ENCODE data around the gene NFKBIB. TPM values are rescaled to one million over a fixed set of nuclear protein-coding genes. Genes with fewer than 3 reads are reported as not detected.

The NFKBIB gene
- 10 to 100 TPM; 56.5 to 57.9 TPM for total RNA-seq

- intact Hi-C loops (cut with micrococcal nuclease) = no loop called here
- Mint-ChIP-seq H3K4me1 (ENCODE audit: low read depth) (peaks cover 30% of the 10 kb centered on the region), H3K9me3 (no peaks in the 10 kb centered on the region), H3K4me3 (peak within 1 kb of the TSS; percentile 84), H3K36me3 (ENCODE audit: low read depth) (peaks cover 19% of the 10 kb centered on the region), H3K27me3 (no peaks in the 10 kb centered on the region), H3K27ac (peak within 1 kb of the TSS; percentile 93)
- ChIA-PET POLR2A (interaction anchor here (0.5 to 1.5 kb wide), 9 partner anchors 12 to 583 kb away, joined by 3 to 7 read pairs (median 4); partner anchors contain the start of genes CCER2, FAM98C, MRPS12 and SARS2), CTCF (interaction anchor here (0.6 to 2.2 kb wide), 8 partner anchors 11 to 497 kb away, joined by 3 to 23 read pairs (median 4); partner anchors contain the start of genes FAM98C, MRPS12 and SARS2)
- no peak for TF ChIP-seq CTCF (IDR thresholded peaks at IDR 0.05)
- DNase-seq = peak; percentile 100
- peak; percentile 93 for ATAC-seq
Observed at GRCh38 chr19:38899447-38900201, at the start of gene NFKBIB, which contains the start of gene SIRT2. TSS of gene NFKBIB (plus strand) at chr19:38899969. CDS start at chr19:38900033, 64 bp downstream. TSS of gene SIRT2 (minus strand) at chr19:38899618. CDS start at chr19:38899521, 97 bp downstream.

- ChIA-PET POLR2A (interaction anchor here (0.7 to 7.2 kb wide), 7 partner anchors 8 to 231 kb away, joined by 3 to 152 read pairs (median 6); partner anchors contain the start of genes ECH1, EIF3K and RINL), CTCF (interaction anchor here (1.1 to 4.4 kb wide), 3 partner anchors 15 to 80 kb away, joined by 3 to 20 read pairs (median 4); partner anchors contain the start of genes MRPS12 and SARS2)
- peaks cover 40% of the 10 kb centered on the region for H3K36me3 Mint-ChIP-seq (ENCODE audit: low read depth)
- peak overlapping the region; percentile 99 for H3K27ac Mint-ChIP-seq
- peak overlapping the region; percentile 97 for H3K4me3 Mint-ChIP-seq
- peak; percentile 81 for ATAC-seq
- no peak for DNase-seq
- H3K4me1 Mint-ChIP-seq (ENCODE audit: low read depth) = peaks cover 37% of the 10 kb centered on the region
- H3K27me3 Mint-ChIP-seq = no peaks in the 10 kb centered on the region
- intact Hi-C loops (cut with micrococcal nuclease) = loop anchor here (5.0 kb wide), 1 partner anchor 82 kb away; the partner anchor contains the start of genes MRPS12 and SARS2
- H3K9me3 Mint-ChIP-seq = no peaks in the 10 kb centered on the region
- no peak for TF ChIP-seq CTCF (IDR thresholded peaks at IDR 0.05)
Observed at GRCh38 chr19:38850436-38850975, 49.3 kb upstream of the NFKBIB start.

- intact Hi-C loops (cut with micrococcal nuclease) = loop anchor here (5.0 kb wide), 1 partner anchor 81 kb away; the partner anchor contains the start of genes MRPS12 and SARS2
- DNase-seq = peak; percentile 67
- POLR2A ChIA-PET = interaction anchor here (0.6 to 7.2 kb wide), 11 partner anchors 9 to 439 kb away, joined by 3 to 152 read pairs (median 4); partner anchors contain the start of genes ECH1, EIF3K and RINL
- TF ChIP-seq CTCF (IDR thresholded peaks at IDR 0.05) = no peak
- peaks cover 34% of the 10 kb centered on the region for H3K36me3 Mint-ChIP-seq (ENCODE audit: low read depth)
- no peaks in the 10 kb centered on the region for H3K27me3 Mint-ChIP-seq
- peaks cover 31% of the 10 kb centered on the region for H3K4me1 Mint-ChIP-seq (ENCODE audit: low read depth)
- no peak for ATAC-seq
- peak overlapping the region; percentile 99 for H3K27ac Mint-ChIP-seq
- no peaks in the 10 kb centered on the region for H3K9me3 Mint-ChIP-seq
- H3K4me3 Mint-ChIP-seq = peak overlapping the region; percentile 97
- CTCF ChIA-PET = interaction anchor here (1.1 to 4.4 kb wide), 3 partner anchors 15 to 80 kb away, joined by 3 to 20 read pairs (median 4); partner anchors contain the start of genes MRPS12 and SARS2
Observed at GRCh38 chr19:38850976-38851621, 48.7 kb upstream of the NFKBIB start.

GRCh38 chr19:38851622-38852230 is 48.0 kb upstream of the NFKBIB start:
- POLR2A ChIA-PET = interaction anchor here (0.6 to 7.2 kb wide), 11 partner anchors 7 to 439 kb away, joined by 3 to 152 read pairs (median 4); partner anchors contain the start of genes ECH1 and RINL
- H3K9me3 Mint-ChIP-seq = peaks cover 2% of the 10 kb centered on the region
- H3K36me3 Mint-ChIP-seq (ENCODE audit: low read depth) = peaks cover 31% of the 10 kb centered on the region
- ATAC-seq (peak; percentile 10), DNase-seq (peak; percentile 94)
- intact Hi-C loops (cut with micrococcal nuclease) = loop anchor here (1.0 to 5.0 kb wide), 2 partner anchors 14 to 81 kb away; partner anchors contain the start of genes MRPS12 and SARS2
- peak overlapping the region; percentile 99 for H3K27ac Mint-ChIP-seq
- H3K4me1 Mint-ChIP-seq (ENCODE audit: low read depth) = peaks cover 32% of the 10 kb centered on the region
- CTCF ChIA-PET = interaction anchor here (1.1 to 4.4 kb wide), 3 partner anchors 14 to 79 kb away, joined by 3 to 20 read pairs (median 4); partner anchors contain the start of genes MRPS12 and SARS2
- no peaks in the 10 kb centered on the region for H3K27me3 Mint-ChIP-seq
- H3K4me3 Mint-ChIP-seq = peak overlapping the region; percentile 97
- no peak for TF ChIP-seq CTCF (IDR thresholded peaks at IDR 0.05)
